ENCODE results near the gene ARID3B. TPM values are rescaled to one million over a fixed set of nuclear protein-coding genes. Genes with fewer than 3 reads are reported as not detected.

The ARID3B gene
- total RNA-seq, 5 donors from 2014 or later (not counting 1 experiment from before 2014, with no cell fraction given): 36.2 to 48.7 (median 42.9) TPM

GRCh38 chr15:74642348-74642733 is 101.3 kb downstream of the ARID3B start:
- ATAC-seq (replicated peaks in 1 of 4): no peak
- Mint-ChIP-seq H3K4me1 (peaks cover 3 to 10% (median 6%) of the 10 kb centered on the region in 3 donors), H3K36me3 (peaks cover 24% of the 10 kb centered on the region), H3K27me3 (no peaks in the 10 kb centered on the region), H3K27ac (no peak overlapping the region), H3K4me3 (no peak overlapping the region), H3K9me3 (no peaks in the 10 kb centered on the region)
- H3K36me3 ChIP-seq (ENCODE audit: control insufficient read depth in 2 of 2, extremely low read depth in 1 of 2, insufficient read depth in 1 of 2, low read length in 1 of 2): peaks cover 3 to 55% of the 10 kb centered on the region in 2 donors
- no peaks in the 10 kb centered on the region for H3K4me1 ChIP-seq (ENCODE audit: control insufficient read depth in 1 of 2, extremely low read depth in 1 of 2, insufficient read depth in 2 of 2, low read length in 2 of 2)
- no peak overlapping the region for H3K4me3 ChIP-seq (ENCODE audit: control insufficient read depth in 1 of 2, extremely low read depth in 1 of 2, low read length in 1 of 2)
- H3K27ac ChIP-seq (ENCODE audit: low read length): no peak overlapping the region
- H3K27me3 ChIP-seq (replicated peaks in 1 of 2; ENCODE audit: control insufficient read depth in 2 of 2, extremely low read depth in 1 of 2, insufficient read depth in 2 of 2, low read length in 1 of 2): no peaks in the 10 kb centered on the region
- ChIA-PET POLR2A (no interaction called here), CTCF (interaction anchor here in 1 of 2 donors (0.5 to 1.4 kb wide), 2 partner anchors 10 to 204 kb away, joined by 3 to 5 read pairs; no protein-coding TSS in a partner anchor)
- H3K9me3 ChIP-seq: no peaks in the 10 kb centered on the region
- DNase-seq: no peak
- 95% methylated on average over 2 of the region's 4 CpGs for WGBS (ENCODE audit: insufficient coverage)

GRCh38 chr15:74642734-74643664 is 102.0 kb downstream of the ARID3B start:
- no peaks in the 10 kb centered on the region for H3K27me3 Mint-ChIP-seq
- WGBS (ENCODE audit: insufficient coverage): 95% methylated on average over 7 of the region's 11 CpGs
- Histone ChIP-seq H3K36me3 (ENCODE audit: control insufficient read depth in 2 of 2, extremely low read depth in 1 of 2, insufficient read depth in 1 of 2, low read length in 1 of 2) (peaks cover 3 to 48% of the 10 kb centered on the region in 2 donors), H3K4me3 (ENCODE audit: control insufficient read depth in 1 of 2, extremely low read depth in 1 of 2, low read length in 1 of 2) (no peak overlapping the region), H3K27ac (ENCODE audit: low read length) (no peak overlapping the region), H3K4me1 (ENCODE audit: control insufficient read depth in 1 of 2, extremely low read depth in 1 of 2, insufficient read depth in 2 of 2, low read length in 2 of 2) (no peaks in the 10 kb centered on the region), H3K9me3 (no peaks in the 10 kb centered on the region), H3K27me3 (replicated peaks in 1 of 2; ENCODE audit: control insufficient read depth in 2 of 2, extremely low read depth in 1 of 2, insufficient read depth in 2 of 2, low read length in 1 of 2) (no peaks in the 10 kb centered on the region)
- no peak overlapping the region for H3K4me3 Mint-ChIP-seq
- peaks cover 3 to 10% (median 7%) of the 10 kb centered on the region in 3 donors for H3K4me1 Mint-ChIP-seq
- ChIA-PET POLR2A (no interaction called here), CTCF (no interaction called here)
- H3K27ac Mint-ChIP-seq: peak overlapping the region; percentile 26 to 47
- H3K36me3 Mint-ChIP-seq: peaks cover 20% of the 10 kb centered on the region
- no peaks in the 10 kb centered on the region for H3K9me3 Mint-ChIP-seq
- no peak for DNase-seq
- no peak for ATAC-seq (replicated peaks in 1 of 4)

- H3K36me3 Mint-ChIP-seq: peaks cover 19% of the 10 kb centered on the region
- H3K4me3 Mint-ChIP-seq: no peak overlapping the region
- no peak for ATAC-seq (replicated peaks in 1 of 4)
- ChIA-PET POLR2A (no interaction called here), CTCF (no interaction called here)
- no peak overlapping the region for H3K27ac ChIP-seq (ENCODE audit: low read length)
- H3K9me3 ChIP-seq: no peaks in the 10 kb centered on the region
- H3K4me3 ChIP-seq (ENCODE audit: control insufficient read depth in 1 of 2, extremely low read depth in 1 of 2, low read length in 1 of 2): no peak overlapping the region
- H3K27me3 ChIP-seq (replicated peaks in 1 of 2; ENCODE audit: control insufficient read depth in 2 of 2, extremely low read depth in 1 of 2, insufficient read depth in 2 of 2, low read length in 1 of 2): no peaks in the 10 kb centered on the region
- no peaks in the 10 kb centered on the region for H3K9me3 Mint-ChIP-seq
- no peaks in the 10 kb centered on the region for H3K27me3 Mint-ChIP-seq
- H3K36me3 ChIP-seq (ENCODE audit: control insufficient read depth in 2 of 2, extremely low read depth in 1 of 2, insufficient read depth in 1 of 2, low read length in 1 of 2): peaks cover 3 to 46% of the 10 kb centered on the region in 2 donors
- DNase-seq: no peak
- H3K27ac Mint-ChIP-seq: peak overlapping the region in 1 of 2 donors; percentile 26
- no peaks in the 10 kb centered on the region for H3K4me1 ChIP-seq (ENCODE audit: control insufficient read depth in 1 of 2, extremely low read depth in 1 of 2, insufficient read depth in 2 of 2, low read length in 2 of 2)
- WGBS (ENCODE audit: insufficient coverage): 100% methylated on average over 1 of the region's 2 CpGs
- peaks cover 6 to 10% (median 9%) of the 10 kb centered on the region in 3 donors for H3K4me1 Mint-ChIP-seq
Measured at GRCh38 chr15:74643665-74644204, 102.7 kb downstream of the ARID3B start.

- Mint-ChIP-seq H3K36me3 (peaks cover 9% of the 10 kb centered on the region), H3K27ac (no peak overlapping the region), H3K4me1 (peaks cover 9 to 11% (median 10%) of the 10 kb centered on the region in 3 donors), H3K4me3 (no peak overlapping the region), H3K9me3 (no peaks in the 10 kb centered on the region), H3K27me3 (no peaks in the 10 kb centered on the region)
- H3K27me3 ChIP-seq (replicated peaks in 1 of 2; ENCODE audit: control insufficient read depth in 2 of 2, extremely low read depth in 1 of 2, insufficient read depth in 2 of 2, low read length in 1 of 2): no peaks in the 10 kb centered on the region
- CTCF ChIA-PET: interaction anchor here in 1 of 2 donors (1.1 kb wide), 1 partner anchor 14 kb away, joined by 3 read pairs; no protein-coding TSS in a partner anchor
- no peak overlapping the region for H3K4me3 ChIP-seq (ENCODE audit: control insufficient read depth in 1 of 2, extremely low read depth in 1 of 2, low read length in 1 of 2)
- no peak overlapping the region for H3K27ac ChIP-seq (ENCODE audit: low read length)
- no peaks in the 10 kb centered on the region for H3K4me1 ChIP-seq (ENCODE audit: control insufficient read depth in 1 of 2, extremely low read depth in 1 of 2, insufficient read depth in 2 of 2, low read length in 2 of 2)
- H3K9me3 ChIP-seq: no peaks in the 10 kb centered on the region
- ATAC-seq (replicated peaks in 1 of 4): no peak
- POLR2A ChIA-PET: no interaction called here
- no peak for DNase-seq
- H3K36me3 ChIP-seq (ENCODE audit: control insufficient read depth in 2 of 2, extremely low read depth in 1 of 2, insufficient read depth in 1 of 2, low read length in 1 of 2): peaks cover 3 to 27% of the 10 kb centered on the region in 2 donors
Measured at GRCh38 chr15:74646480-74646879, 105.5 kb downstream of the ARID3B start.

Other genes starting within 250 kb of the ARID3B start
- under 1 TPM in 3 of 5 donors, not detected in 2; 0.47 to 0.79 (median 0.49) TPM for gene CYP11A1, start 173.6 kb upstream of the ARID3B start, total RNA-seq
- 1 to 10 TPM; 2.0 to 4.7 (median 3.1) TPM for gene SEMA7A, start 107.3 kb upstream of the ARID3B start, total RNA-seq
- gene UBL7, start 80.1 kb upstream of the ARID3B start, total RNA-seq: 10 to 100 TPM; 26.1 to 59.9 (median 55.3) TPM
- gene CLK3, start 74.6 kb downstream of the ARID3B start, total RNA-seq: 100 to 1,000 TPM; 162 to 258 (median 180) TPM
- gene EDC3, start 154.8 kb downstream of the ARID3B start, total RNA-seq: 10 to 100 TPM; 31.8 to 49.4 (median 43.2) TPM
- 1 to 10 TPM in 3 of 5 donors, under 1 TPM in 1, not detected in 1; 0.14 to 3.3 (median 1.9) TPM for gene CYP1A1, start 184.3 kb downstream of the ARID3B start, total RNA-seq
- not detected for gene CYP1A2, start 207.6 kb downstream of the ARID3B start, total RNA-seq
- 100 to 1,000 TPM; 198 to 296 (median 271) TPM for gene CSK, start 240.9 kb downstream of the ARID3B start, total RNA-seq